ENCODE data around the gene PTX4. TPM values are rescaled to one million over a fixed set of nuclear protein-coding genes. Genes with fewer than 3 reads are reported as not detected.

Gene PTX4, protein sequence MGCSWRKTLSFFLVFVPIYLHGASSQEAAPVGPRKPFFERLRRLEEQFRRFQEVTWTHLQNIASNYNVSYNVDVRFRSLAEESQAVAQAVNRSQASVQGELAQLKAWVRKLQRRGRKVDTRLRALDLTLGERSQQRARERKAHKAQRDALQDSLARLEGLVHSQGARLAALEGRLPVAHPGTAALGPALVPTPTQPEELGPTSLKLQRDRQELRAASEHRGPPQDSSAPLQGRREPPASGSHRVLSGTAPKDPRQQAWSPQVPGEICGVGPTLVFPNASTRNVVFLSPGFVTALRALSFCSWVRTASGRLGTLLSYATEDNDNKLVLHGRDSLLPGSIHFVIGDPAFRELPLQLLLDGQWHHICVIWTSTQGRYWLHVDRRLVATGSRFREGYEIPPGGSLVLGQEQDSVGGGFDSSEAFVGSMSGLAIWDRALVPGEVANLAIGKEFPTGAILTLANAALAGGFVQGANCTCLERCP
- total RNA-seq (2014; rRNA removed; shearing (Covaris generic)) = 0.61 TPM in 1 of 2 replicates, not detected in the other

DNA sequence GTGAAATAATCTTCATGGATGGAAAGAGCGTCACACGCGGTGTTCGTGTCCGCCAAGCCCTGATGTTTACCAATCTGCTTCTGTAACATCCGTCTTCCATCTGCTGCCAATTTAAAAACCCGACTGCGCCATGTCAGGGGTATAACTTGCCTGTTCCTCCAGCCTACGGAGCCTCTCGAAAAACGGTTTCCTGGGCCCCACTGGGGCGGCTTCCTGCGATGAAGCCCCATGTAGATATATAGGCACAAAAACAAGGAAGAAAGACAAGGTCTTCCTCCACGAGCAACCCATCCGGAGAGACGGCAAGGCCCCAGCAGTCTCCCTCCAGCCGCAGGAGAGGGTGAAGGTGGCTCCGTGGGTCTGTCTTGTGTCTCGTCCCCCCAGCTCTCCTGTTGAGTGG lies at the start of gene PTX4:
Gene PTX4 (minus strand): TSS at position 326 of the 400 bp plus-strand sequence. CDS start 35 bp downstream, at position 291.
- no peak for DNase-seq (ENCODE audit: low spot score)
- in situ Hi-C loops (cut with HindIII; ENCODE audit: low sequenced_read_pairs) = no loop called here

DNA sequence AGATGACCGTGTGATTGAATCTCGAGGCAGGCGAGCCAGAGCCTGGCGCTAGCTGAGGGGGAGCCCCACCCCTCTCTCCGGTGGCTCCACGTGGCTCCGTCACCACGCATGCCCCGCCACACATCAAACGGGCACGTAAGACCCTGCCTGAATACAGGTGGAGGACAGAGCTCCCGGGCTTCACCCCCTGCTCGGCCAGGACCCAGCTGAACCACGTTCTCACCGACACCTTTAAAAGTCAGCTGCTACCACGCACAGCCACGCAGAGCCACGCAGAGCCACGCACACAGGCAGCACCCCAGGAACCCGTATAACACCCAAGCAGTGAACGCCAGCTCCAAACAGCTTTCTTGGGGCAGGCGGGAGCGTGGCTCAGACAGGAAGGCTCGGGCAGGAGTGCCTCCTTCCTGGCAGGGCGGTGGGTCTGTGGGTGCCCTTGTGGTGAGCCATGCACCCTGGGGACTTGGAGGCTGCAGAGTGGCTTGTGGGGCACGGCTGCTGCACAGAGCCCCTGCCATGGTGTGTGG lies 49.1 kb upstream of the PTX4 start:
- DNase-seq (ENCODE audit: low spot score) = no peak
- in situ Hi-C loops (cut with HindIII; ENCODE audit: low sequenced_read_pairs) = no loop called here

GRCh38 chr16:1537138-1537577 lies 48.4 kb upstream of the PTX4 start:
- DNase-seq (ENCODE audit: low spot score) = no peak
- in situ Hi-C loops (cut with HindIII; ENCODE audit: low sequenced_read_pairs) = no loop called here

GRCh38 chr16:1536601-1537000 lies 47.9 kb upstream of the PTX4 start:
- no peak for DNase-seq (ENCODE audit: low spot score)
- in situ Hi-C loops (cut with HindIII; ENCODE audit: low sequenced_read_pairs) = no loop called here

- in situ Hi-C loops (cut with HindIII; ENCODE audit: low sequenced_read_pairs) = no loop called here
- no peak for DNase-seq (ENCODE audit: low spot score)
Measured at GRCh38 chr16:1535391-1536291, 46.9 kb upstream of the PTX4 start.

DNA sequence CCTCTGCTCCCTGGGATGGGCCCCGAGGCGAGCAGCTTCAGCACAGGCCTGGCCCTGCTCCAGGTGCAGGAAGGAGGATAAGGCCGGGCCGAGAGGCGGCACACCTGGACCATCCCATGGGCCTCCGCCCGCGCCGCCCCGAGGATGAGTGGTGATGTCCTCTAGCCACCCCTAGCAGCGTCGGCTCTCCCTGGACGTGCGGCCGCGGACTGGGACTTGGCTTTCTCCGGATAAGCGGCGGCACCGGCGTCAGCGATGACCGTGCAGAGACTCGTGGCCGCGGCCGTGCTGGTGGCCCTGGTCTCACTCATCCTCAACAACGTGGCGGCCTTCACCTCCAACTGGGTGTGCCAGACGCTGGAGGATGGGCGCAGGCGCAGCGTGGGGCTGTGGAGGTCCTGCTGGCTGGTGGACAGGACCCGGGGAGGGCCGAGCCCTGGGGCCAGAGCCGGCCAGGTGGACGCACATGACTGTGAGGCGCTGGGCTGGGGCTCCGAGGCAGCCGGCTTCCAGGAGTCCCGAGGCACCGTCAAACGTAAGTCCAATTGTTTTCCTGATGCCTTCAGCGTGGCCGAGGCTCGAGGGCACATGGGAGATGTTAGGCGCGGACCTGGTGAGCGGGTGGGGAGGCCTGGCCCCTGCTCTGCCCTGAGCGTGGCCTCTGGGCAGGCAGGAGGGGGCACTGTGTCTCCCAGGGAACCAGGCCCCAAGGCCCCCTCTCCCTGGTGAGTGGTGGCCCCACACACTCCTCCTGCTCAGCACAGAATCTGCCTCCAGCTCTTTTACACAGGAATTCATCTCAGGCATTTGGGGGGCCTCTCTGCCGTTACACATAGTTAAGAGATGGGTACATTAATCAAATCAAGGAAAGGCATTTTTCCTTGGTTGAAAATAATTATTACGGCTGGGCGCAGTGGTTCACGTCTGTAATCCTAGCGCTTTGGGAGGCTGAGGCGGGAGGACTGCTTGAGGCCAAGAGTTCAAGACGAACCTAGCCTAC lies 45.6 kb upstream of the PTX4 start:
- in situ Hi-C loops (cut with HindIII; ENCODE audit: low sequenced_read_pairs) = no loop called here
- no peak for DNase-seq (ENCODE audit: low spot score)

GRCh38 chr16:1533443-1533951 lies 44.8 kb upstream of the PTX4 start, which contains the start of gene TMEM204:
Gene TMEM204 (plus strand): TSS chr16:1533666. CDS start chr16:1534276, 610 bp downstream.
- no peak for DNase-seq (ENCODE audit: low spot score)
- in situ Hi-C loops (cut with HindIII; ENCODE audit: low sequenced_read_pairs) = no loop called here

DNA sequence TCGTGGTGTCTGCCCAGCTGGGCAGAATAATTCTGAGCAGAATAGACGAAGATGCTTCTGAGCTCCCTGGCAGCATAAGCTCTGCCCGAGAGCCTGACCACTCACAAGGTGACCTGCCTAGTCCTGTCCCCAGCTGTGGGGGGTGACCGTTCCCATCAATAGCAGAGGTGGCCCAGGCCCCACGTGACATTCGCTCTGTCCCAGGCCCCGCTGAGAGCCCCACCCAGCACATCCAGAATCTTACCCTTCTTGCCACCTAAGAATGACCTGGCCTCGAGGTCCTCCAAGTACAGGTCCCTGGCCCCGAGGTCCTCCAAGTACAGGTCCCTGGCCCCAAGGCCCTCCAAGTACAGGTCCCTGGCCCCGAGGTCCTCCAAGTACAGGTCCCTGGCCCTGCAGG lies 44.0 kb upstream of the PTX4 start:
- in situ Hi-C loops (cut with HindIII; ENCODE audit: low sequenced_read_pairs) = no loop called here
- DNase-seq (ENCODE audit: low spot score) = no peak

DNA sequence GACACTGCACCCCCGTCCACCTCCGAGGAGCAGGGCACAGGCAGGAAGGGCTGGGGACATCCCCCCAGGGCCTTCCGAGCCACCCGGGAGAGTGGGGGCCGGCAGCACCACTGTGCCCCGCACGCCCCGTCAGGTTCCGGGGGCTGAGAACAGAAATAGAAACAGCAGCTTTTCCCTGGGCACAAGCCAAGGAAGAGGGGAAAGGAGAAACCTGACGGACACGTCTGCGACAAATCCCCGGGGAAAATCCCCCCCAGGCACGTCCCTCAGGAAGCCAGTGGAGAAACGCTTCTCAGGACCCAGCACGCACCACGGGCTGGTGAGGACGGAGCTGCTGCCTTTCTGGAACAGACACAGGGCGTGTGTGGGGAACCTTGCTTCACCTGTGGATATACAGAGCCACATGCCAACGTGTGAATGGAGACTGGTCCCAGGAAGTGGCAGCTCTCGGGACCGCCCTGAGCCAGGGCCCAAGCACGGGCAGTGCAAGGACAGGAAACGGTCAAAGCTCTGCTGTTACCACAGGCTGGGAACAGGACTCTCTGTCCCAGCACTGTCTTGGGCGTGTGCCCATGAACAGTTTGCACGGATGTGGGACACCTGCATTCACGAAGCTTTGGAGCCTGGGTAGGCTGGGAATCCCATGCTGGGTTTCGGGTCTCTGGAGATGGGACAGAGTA lies 43.5 kb upstream of the PTX4 start:
- DNase-seq (ENCODE audit: low spot score) = peak; percentile 74
- in situ Hi-C loops (cut with HindIII; ENCODE audit: low sequenced_read_pairs) = no loop called here

- no peak for DNase-seq (ENCODE audit: low spot score)
- in situ Hi-C loops (cut with HindIII; ENCODE audit: low sequenced_read_pairs) = no loop called here
Measured at GRCh38 chr16:1531638-1531910, 42.8 kb upstream of the PTX4 start.

DNA sequence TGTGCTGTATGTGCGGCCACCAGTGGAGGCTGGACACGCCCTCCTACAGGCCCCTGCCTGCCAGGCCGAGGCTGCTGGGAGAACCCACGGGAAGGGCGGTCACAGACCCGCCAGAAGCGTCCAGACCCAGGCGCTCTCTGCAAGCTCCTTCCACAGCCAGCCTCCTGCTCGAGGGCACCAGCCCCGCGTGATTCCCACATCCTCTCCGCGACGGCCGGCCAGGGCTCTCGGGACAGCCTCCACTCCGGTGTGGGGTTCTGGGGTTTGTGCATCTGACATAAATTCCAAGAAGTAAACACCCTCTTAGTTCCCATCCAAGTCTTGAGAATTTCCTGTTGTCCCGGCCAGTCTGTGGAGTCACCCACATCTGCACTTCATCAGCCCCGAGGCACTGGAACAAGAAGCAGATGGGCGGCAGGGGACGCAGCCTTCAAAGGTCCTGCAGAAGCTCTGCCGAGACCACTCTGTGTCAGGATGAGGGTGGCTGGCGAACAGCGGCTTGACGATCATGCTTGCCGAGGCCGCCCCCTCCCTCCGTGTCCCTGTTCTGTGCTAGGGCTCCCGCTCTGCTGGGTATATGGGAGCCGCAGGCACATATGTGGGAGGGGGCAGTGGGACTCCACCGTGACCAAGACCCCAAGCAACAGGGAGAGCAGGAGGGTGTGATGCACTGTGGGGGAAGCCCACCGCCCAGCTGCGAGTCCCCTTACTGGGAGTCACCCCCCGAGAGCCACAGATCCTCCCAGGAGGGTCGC lies 42.3 kb upstream of the PTX4 start:
- no peak for DNase-seq (ENCODE audit: low spot score)
- in situ Hi-C loops (cut with HindIII; ENCODE audit: low sequenced_read_pairs) = no loop called here

- DNase-seq (ENCODE audit: low spot score) = no peak
- in situ Hi-C loops (cut with HindIII; ENCODE audit: low sequenced_read_pairs) = no loop called here
Measured at GRCh38 chr16:1530349-1530882, 41.7 kb upstream of the PTX4 start.

DNA sequence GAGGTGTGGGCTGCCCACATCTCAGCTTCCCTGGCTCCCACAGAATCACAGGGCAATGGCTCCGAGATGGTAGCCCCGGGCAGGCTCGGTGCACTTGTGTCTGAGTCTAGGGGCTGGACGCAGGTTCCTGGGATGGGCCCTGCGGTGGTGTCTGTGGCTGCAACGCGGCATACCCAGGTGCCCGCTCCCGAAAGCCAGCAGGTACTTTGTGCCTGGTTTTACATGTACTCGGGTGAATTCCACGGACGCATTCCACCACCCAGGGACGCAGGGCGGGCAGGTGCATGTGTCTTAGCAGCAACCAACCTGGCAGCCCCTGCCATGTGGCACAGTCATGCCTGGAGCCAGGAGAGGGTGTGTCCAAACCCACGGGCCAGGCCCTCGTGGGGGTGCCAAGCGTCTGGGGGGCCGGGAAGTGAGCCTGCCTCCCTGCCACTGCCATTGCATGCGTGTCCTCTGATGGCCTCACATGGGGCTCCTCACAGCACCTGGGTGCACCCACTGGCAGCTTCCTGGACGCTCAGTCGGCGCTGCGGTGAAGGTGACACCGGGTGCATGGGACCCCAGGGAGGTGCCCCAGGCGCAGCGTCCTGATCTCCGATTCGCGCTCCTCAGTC lies 40.3 kb upstream of the PTX4 start:
- in situ Hi-C loops (cut with HindIII; ENCODE audit: low sequenced_read_pairs) = no loop called here
- DNase-seq (ENCODE audit: low spot score) = no peak

DNA sequence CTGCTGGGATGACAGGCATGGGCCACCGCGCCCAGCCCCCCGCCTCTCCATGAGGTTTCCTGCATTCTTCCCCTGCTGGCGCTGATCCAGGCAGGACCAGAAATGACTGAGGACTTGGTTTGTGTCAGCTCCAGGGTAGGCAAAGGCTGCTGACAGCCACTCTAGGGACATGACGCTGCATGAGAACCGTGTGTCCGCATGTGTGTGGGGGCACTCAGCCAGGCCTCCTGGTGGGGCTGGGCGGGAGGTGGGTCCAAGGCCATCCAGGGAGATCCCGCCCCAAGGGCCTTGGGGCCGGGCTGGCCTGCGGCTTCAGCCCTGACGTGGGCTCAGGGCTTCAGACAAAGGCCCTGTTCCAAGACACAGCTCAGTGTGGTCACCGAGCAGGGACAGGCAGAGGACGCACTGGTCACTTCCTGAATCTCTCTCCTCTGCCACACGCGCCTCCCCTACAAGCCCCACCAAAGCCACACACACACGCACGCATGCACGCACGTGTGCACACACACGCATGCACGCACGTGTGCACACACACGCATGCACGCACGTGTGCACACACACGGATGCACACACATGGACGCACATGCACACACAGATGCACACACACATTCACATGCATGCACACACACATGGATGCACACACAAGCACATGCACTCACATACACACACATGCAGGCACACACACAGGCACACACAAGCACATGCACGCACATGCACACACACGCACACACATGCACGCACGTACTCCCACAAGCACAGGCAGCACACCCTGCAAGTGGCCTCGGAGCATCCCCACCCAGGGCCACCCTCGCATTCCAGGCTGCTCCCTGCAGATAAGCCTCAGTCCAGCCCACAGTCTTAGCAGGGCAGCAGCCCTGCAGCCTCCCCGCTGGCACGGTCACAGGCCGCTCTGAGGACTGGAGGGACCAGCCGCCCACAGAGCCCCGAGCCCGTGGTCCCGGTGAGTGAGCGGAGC lies 39.4 kb upstream of the PTX4 start:
- no peak for DNase-seq (ENCODE audit: low spot score)
- in situ Hi-C loops (cut with HindIII; ENCODE audit: low sequenced_read_pairs) = no loop called here

Data from G401 (cell line).